Endothelial cell (in vitro differentiated cells): ENCODE results near the gene CA11. TPM values are rescaled to one million over a fixed set of nuclear protein-coding genes. Genes with fewer than 3 reads are reported as not detected.

Experiments
- DNase-seq: peaks from one replicate; pipeline ENCODE4 v3.0.0; 2021; ENCODE audit warnings: low spot score
- H3K27ac Mint-ChIP-seq: one replicate; pipeline ENCODE4 v1.8.0; 2021; ENCODE audit warnings: mixed read lengths, inconsistent platforms; ENCODE audit not compliant: unreplicated experiment
- H3K27me3 Mint-ChIP-seq: one replicate; pipeline ENCODE4 v1.8.0; 2021; ENCODE audit warnings: mild to moderate bottlenecking, moderate library complexity, mixed read lengths, inconsistent platforms; ENCODE audit not compliant: unreplicated experiment
- H3K36me3 Mint-ChIP-seq: one replicate; pipeline ENCODE4 v1.8.0; 2021; ENCODE audit warnings: mild to moderate bottlenecking, low read depth, mixed read lengths, inconsistent platforms; ENCODE audit not compliant: unreplicated experiment
- H3K4me1 Mint-ChIP-seq: one replicate; pipeline ENCODE4 v1.8.0; 2021; ENCODE audit warnings: mild to moderate bottlenecking, mixed read lengths, inconsistent platforms; ENCODE audit not compliant: unreplicated experiment
- H3K4me3 Mint-ChIP-seq: one replicate; pipeline ENCODE4 v1.8.0; 2021; ENCODE audit warnings: mild to moderate bottlenecking, mixed read lengths, inconsistent platforms; ENCODE audit not compliant: unreplicated experiment
- H3K9me3 Mint-ChIP-seq: one replicate; pipeline ENCODE4 v1.8.0; 2021; ENCODE audit warnings: mixed read lengths, inconsistent platforms; ENCODE audit not compliant: unreplicated experiment
- CTCF ChIP-seq: fragments of 200-600 bp; sonication (generic); IDR thresholded peaks from one replicate; pipeline ENCODE4 v1.5.0; 2021; ENCODE audit warnings: antibody characterized with exemption; ENCODE audit not compliant: unreplicated experiment
- total RNA-seq: library from RNA; stranded (reverse); fragmentation: NEBNext Ultra II Directional; extraction: Animal tissue kit (Norgen Biotek cat#: 25700); gene quantifications from one replicate; pipeline ENCODE4 v1.2.1, GENCODE V29; 2021; ENCODE audit not compliant: unreplicated experiment

Gene CA11
- total RNA-seq, 1 donor from 2014 or later = 11.9 TPM

DNA sequence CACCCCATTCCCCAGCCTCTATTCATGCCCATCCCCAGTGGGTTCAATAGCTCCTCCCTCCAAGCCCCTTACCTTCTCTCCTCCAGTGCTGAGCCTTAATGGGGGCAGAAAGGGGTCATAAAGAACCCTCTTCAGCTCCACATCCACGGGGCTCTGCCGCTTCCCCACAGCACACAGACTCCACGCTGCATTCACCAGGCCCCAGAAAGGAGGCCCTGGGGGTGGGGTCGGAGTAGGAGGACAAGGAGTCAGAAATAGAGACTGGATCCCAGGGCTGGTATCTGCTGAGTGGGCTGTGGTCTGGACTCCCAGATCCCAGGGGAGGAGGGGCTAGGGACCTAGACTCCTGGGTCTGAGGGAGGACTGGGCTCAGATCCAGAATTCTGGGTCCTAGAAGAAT, 1.6 kb downstream of the CA11 start:
- no peak for DNase-seq
- no peak for TF ChIP-seq CTCF
- peaks cover 19% of the 10 kb centered on the region for H3K4me1 Mint-ChIP-seq
- peaks cover 4% of the 10 kb centered on the region for H3K36me3 Mint-ChIP-seq
- H3K4me3 Mint-ChIP-seq = no peak overlapping the region
- H3K9me3 Mint-ChIP-seq = no peaks in the 10 kb centered on the region
- no peak overlapping the region for H3K27ac Mint-ChIP-seq
- H3K27me3 Mint-ChIP-seq = peaks cover 10% of the 10 kb centered on the region

GRCh38 chr19:48642862-48643261, 3.1 kb downstream of the CA11 start:
- no peak for TF ChIP-seq CTCF
- Mint-ChIP-seq H3K36me3 (peaks cover 8% of the 10 kb centered on the region), H3K27ac (peak overlapping the region; percentile 75), H3K4me3 (no peak overlapping the region), H3K27me3 (peaks cover 16% of the 10 kb centered on the region), H3K4me1 (peaks cover 20% of the 10 kb centered on the region), H3K9me3 (no peaks in the 10 kb centered on the region)
- DNase-seq = no peak

DNA sequence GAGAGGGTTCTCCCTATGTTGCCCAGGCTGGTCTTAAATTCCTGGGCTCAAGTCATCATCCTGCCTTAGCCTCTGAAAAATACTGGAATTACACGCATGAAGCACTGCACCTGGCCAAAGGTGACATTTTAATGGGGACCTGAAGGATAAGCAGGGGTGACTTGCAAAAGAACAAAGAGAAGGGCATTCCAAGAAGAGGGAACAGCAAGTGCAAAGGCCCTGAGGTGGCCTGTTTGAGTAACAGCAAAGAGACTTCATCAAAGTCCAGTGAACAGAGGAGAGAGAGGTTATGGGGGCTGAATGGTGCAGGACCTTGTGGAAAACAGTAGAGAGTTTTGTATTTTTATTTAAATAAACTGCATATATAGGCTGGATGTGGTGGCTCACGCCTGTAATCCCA, 4.1 kb downstream of the CA11 start:
- no peak for DNase-seq
- H3K27me3 Mint-ChIP-seq = peaks cover 17% of the 10 kb centered on the region
- TF ChIP-seq CTCF = no peak
- H3K9me3 Mint-ChIP-seq = no peaks in the 10 kb centered on the region
- H3K27ac Mint-ChIP-seq = no peak overlapping the region
- H3K4me1 Mint-ChIP-seq = peaks cover 20% of the 10 kb centered on the region
- peaks cover 8% of the 10 kb centered on the region for H3K36me3 Mint-ChIP-seq
- no peak overlapping the region for H3K4me3 Mint-ChIP-seq

- DNase-seq = no peak
- Mint-ChIP-seq H3K4me3 (no peak overlapping the region), H3K36me3 (peaks cover 8% of the 10 kb centered on the region), H3K9me3 (no peaks in the 10 kb centered on the region), H3K4me1 (peaks cover 18% of the 10 kb centered on the region), H3K27ac (no peak overlapping the region), H3K27me3 (peaks cover 18% of the 10 kb centered on the region)
- TF ChIP-seq CTCF = no peak
Observed at GRCh38 chr19:48639483-48640375, 6.3 kb downstream of the CA11 start.

GRCh38 chr19:48638831-48639381, 7.1 kb downstream of the CA11 start:
- H3K4me3 Mint-ChIP-seq = no peak overlapping the region
- H3K27ac Mint-ChIP-seq = peak overlapping the region; percentile 84

More at GRCh38 chr19:48638831-48639381, 7.1 kb downstream of the CA11 start:
- H3K9me3 Mint-ChIP-seq = no peaks in the 10 kb centered on the region
- no peak for TF ChIP-seq CTCF
- H3K4me1 Mint-ChIP-seq = peaks cover 21% of the 10 kb centered on the region
- H3K36me3 Mint-ChIP-seq = peaks cover 8% of the 10 kb centered on the region
- no peak for DNase-seq
- H3K27me3 Mint-ChIP-seq = peaks cover 20% of the 10 kb centered on the region
